Peyer's patch (tissue), 4 donors: Measurements from ENCODE around the gene CD8B2. TPM values are rescaled to one million over a fixed set of nuclear protein-coding genes. Genes with fewer than 3 reads are reported as not detected.
"Not testable (repeated sequence)": the region's sequence is repeated elsewhere in the genome, so short reads cannot be mapped to it uniquely, and the experiment has no call there.

Experiments
- DNase-seq, 3 donors: peaks; one replicate each; pipeline ENCODE4 v3.0.0-alpha.2; 2017 to 2019
- H3K27ac ChIP-seq, 4 donors: fragments of 200-600 bp; sonication (generic); one replicate each; pipeline ENCODE4 v1.5.1; 2016 to 2019
- H3K27me3 ChIP-seq, 2 donors: fragments of 200-600 bp; sonication (generic); one replicate each; pipeline ENCODE4 v1.5.1; 2019
- H3K36me3 ChIP-seq, 3 donors: fragments of 200-600 bp; sonication (generic); one replicate each; pipeline ENCODE4 v1.5.1; 2016 to 2019
- H3K4me1 ChIP-seq, 4 donors: fragments of 200-600 bp; sonication (generic); one replicate each; pipeline ENCODE4 v1.5.1; 2016 to 2019
- H3K4me3 ChIP-seq, 4 donors: fragments of 200-600 bp; sonication (generic); 1 replicate in 3 of 4; 2 replicates in 1 of 4; pipeline ENCODE4 v1.5.1; 2016 to 2019; ENCODE audit warnings: mild to moderate bottlenecking in 1 of 4
- H3K9me3 ChIP-seq, 4 donors: fragments of 200-600 bp; sonication (generic); one replicate each; pipeline ENCODE4 v1.5.1; 2016 to 2019; ENCODE audit warnings: mild to moderate bottlenecking in 1 of 4
- POLR2A ChIP-seq, 2 donors: fragments of 450-650 bp; IDR thresholded peaks; one replicate each; pipeline ENCODE4 v1.5.1; 2017; ENCODE audit warnings: antibody characterized with exemption in 2 of 2, mild to moderate bottlenecking in 2 of 2, moderate library complexity in 2 of 2
- total RNA-seq, 4 donors: library from RNA; depleted of rRNA; stranded (reverse); fragments of >200 nt; gene quantifications; one replicate each; pipeline ENCODE4 v1.1.0, GENCODE V29; 2016
- TF ChIP-seq, protein P1 (sequence below), 6 experiments: fragments of 450-650 bp in 4 of 6; fragments of 200-600 bp in 2 of 6; sonication (generic) in 1 of 6; IDR thresholded peaks; one replicate each; pipeline ENCODE4 v1.5.1; 2017 to 2019; ENCODE audit warnings: antibody characterized with exemption in 6 of 6, mild to moderate bottlenecking in 3 of 6, moderate library complexity in 1 of 6

CD8B2 gene
- total RNA-seq, 4 donors from 2014 or later: 0.27 to 5.0 (median 0.35) TPM; not detected in 1

DNA sequence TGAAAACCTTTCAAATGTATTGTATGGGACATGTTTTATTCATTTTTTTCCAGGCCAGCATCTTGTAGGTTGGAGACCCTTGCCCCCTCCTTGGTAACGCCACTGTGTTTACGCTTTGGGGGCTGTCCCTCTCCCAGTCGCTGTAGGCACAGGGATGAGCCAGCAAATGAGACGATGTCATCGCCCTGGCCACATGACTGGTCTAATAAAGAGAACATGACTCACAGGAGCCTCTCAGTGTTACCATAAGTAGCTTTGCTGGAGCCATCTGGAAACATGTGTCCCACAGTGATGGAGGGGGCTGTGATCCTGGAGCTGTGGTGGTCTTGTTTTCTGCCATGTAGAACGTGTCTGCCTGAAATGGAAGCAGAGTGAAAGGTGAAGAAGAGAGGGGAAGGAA lies 78.9 kb downstream of the CD8B2 start:
- TF ChIP-seq POLR2A (IDR thresholded peaks at IDR 0.05): no peak
- TF ChIP-seq, protein P1, sequence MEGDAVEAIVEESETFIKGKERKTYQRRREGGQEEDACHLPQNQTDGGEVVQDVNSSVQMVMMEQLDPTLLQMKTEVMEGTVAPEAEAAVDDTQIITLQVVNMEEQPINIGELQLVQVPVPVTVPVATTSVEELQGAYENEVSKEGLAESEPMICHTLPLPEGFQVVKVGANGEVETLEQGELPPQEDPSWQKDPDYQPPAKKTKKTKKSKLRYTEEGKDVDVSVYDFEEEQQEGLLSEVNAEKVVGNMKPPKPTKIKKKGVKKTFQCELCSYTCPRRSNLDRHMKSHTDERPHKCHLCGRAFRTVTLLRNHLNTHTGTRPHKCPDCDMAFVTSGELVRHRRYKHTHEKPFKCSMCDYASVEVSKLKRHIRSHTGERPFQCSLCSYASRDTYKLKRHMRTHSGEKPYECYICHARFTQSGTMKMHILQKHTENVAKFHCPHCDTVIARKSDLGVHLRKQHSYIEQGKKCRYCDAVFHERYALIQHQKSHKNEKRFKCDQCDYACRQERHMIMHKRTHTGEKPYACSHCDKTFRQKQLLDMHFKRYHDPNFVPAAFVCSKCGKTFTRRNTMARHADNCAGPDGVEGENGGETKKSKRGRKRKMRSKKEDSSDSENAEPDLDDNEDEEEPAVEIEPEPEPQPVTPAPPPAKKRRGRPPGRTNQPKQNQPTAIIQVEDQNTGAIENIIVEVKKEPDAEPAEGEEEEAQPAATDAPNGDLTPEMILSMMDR (IDR thresholded peaks at IDR 0.05): no peak
- H3K27me3 ChIP-seq: no peaks in the 10 kb centered on the region
- no peaks in the 10 kb centered on the region for H3K4me1 ChIP-seq
- H3K4me3 ChIP-seq: no peak overlapping the region
- no peak overlapping the region for H3K27ac ChIP-seq
- no peak for DNase-seq
- no peaks in the 10 kb centered on the region for H3K36me3 ChIP-seq
- H3K9me3 ChIP-seq: no peaks in the 10 kb centered on the region

DNA sequence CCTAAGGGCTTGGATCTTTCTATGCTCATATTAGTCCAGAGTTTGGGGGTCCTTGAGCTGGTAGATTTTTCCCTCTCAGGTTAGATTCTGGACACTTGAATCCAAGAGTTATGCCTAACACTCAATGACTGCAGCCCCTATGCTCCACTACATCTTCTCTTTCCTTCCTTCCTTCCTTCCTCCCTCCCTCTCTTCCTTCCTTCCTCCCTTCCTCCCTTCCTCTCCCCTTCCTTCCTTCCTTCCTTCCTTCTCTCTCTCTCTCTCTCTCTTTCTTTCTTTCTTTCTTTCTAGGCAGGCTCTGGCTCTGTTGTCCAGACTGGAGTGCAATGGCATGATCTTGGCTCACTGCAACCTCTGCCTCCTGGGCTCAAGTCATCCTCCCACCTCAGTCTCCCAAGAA lies 79.3 kb downstream of the CD8B2 start:
- not testable (repeated sequence) for H3K4me3 ChIP-seq, H3K27me3 ChIP-seq, H3K36me3 ChIP-seq, H3K27ac ChIP-seq, H3K9me3 ChIP-seq, DNase-seq, H3K4me1 ChIP-seq

DNA sequence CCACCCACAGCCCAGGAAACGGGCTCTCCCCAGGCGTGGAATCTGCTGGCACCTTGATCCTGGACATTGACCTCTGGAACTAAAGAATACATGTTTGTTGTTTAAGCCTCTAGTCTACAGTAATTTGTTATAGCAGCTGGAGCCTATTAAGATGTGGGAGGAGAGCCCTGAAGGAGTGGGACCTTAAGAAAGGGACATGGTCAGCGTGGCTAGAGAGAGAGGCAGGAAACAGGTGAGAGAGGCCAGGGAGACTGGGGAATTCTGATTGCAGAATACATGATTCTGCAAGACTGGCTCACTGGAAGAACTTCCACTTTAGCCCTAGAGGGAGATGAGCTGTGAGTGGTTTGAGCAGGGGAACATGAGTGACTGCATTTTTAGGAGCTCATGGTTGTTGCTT lies 83.2 kb downstream of the CD8B2 start:
- H3K27me3 ChIP-seq: no peaks in the 10 kb centered on the region

More for the DNA sequence above, 83.2 kb downstream of the CD8B2 start:
- Histone ChIP-seq H3K4me1 (no peaks in the 10 kb centered on the region), H3K36me3 (no peaks in the 10 kb centered on the region), H3K9me3 (no peaks in the 10 kb centered on the region), H3K27ac (no peak overlapping the region), H3K4me3 (no peak overlapping the region)
- DNase-seq: no peak
- no peak for TF ChIP-seq POLR2A (IDR thresholded peaks at IDR 0.05)
- TF ChIP-seq, protein P1 (IDR thresholded peaks at IDR 0.05): no peak

Other genes starting within 250 kb of the CD8B2 start
- gene RGPD3, start 19.0 kb upstream of the CD8B2 start, total RNA-seq: under 1 TPM in 2 of 4 donors, not detected in 2; 0.67 to 0.83 TPM